NB4 (cell line): Measurements from ENCODE around the gene ADH6.
"Not testable (repeated sequence)": the region's sequence is repeated elsewhere in the genome, so short reads cannot be mapped to it uniquely, and the experiment has no call there.

Experiments
- DNase-seq: peaks from one replicate; pipeline ENCODE4 v3.0.0; 2010; ENCODE audit warnings: low read depth
- H3K4me3 ChIP-seq: one replicate; pipeline ENCODE4 v1.5.1; 2011; ENCODE audit warnings: mild to moderate bottlenecking, low read depth, low read length, moderate library complexity
- MYC ChIP-seq: IDR thresholded peaks from 2 replicates; pipeline ENCODE4 v1.6.1; 2011; ENCODE audit warnings: low read depth, low read length
- POLR2A ChIP-seq: IDR thresholded peaks from 2 replicates; pipeline ENCODE4 v1.6.1; 2011; ENCODE audit warnings: mild to moderate bottlenecking; ENCODE audit not compliant: insufficient read length; ENCODE audit errors: extremely low read depth
- TF ChIP-seq, protein P1 (sequence below): IDR thresholded peaks from 2 replicates; pipeline ENCODE4 v1.6.1; 2011; ENCODE audit warnings: low read depth, low read length
- TF ChIP-seq, protein P2 (sequence below): IDR thresholded peaks from one replicate; pipeline ENCODE4 v1.5.1; 2012; ENCODE audit warnings: low read depth, low read length

ADH6 gene

DNA sequence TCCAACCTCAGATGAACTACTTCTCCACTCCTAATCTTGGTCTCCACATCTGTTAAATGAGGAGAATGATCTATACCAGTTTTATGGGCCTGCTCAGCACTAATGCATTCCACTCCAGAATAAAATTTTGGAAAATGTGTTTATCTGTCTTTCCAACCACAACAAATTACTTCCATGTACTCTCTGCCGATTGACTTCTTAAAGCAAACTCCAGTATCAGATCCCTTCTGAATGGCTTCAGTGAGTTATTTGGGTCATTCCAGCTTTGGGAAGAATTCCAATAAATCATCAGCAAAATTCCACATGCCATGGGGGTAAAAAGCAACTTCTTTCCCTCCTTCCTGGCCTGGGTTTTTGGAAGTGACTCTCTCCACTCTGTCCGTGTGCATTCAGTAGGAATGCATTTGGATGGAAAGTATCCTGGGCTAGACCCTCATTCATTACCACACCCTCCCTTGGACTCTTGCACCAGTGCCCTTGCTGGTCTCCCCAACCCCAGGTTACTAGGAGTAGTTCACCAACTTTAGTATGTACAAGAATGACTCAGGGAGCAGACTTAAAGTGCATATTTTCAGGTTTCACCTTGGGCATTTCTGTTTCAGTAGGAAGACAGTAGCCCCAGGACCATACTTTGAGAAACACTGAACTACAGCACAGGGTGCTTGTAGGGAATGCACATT, 15.4 kb upstream of the ADH6 start:
- TF ChIP-seq, protein P1, sequence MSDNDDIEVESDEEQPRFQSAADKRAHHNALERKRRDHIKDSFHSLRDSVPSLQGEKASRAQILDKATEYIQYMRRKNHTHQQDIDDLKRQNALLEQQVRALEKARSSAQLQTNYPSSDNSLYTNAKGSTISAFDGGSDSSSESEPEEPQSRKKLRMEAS = no peak
- TF ChIP-seq, protein P2, sequence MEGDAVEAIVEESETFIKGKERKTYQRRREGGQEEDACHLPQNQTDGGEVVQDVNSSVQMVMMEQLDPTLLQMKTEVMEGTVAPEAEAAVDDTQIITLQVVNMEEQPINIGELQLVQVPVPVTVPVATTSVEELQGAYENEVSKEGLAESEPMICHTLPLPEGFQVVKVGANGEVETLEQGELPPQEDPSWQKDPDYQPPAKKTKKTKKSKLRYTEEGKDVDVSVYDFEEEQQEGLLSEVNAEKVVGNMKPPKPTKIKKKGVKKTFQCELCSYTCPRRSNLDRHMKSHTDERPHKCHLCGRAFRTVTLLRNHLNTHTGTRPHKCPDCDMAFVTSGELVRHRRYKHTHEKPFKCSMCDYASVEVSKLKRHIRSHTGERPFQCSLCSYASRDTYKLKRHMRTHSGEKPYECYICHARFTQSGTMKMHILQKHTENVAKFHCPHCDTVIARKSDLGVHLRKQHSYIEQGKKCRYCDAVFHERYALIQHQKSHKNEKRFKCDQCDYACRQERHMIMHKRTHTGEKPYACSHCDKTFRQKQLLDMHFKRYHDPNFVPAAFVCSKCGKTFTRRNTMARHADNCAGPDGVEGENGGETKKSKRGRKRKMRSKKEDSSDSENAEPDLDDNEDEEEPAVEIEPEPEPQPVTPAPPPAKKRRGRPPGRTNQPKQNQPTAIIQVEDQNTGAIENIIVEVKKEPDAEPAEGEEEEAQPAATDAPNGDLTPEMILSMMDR = no peak
- TF ChIP-seq MYC (no peak), POLR2A (no peak)

DNA sequence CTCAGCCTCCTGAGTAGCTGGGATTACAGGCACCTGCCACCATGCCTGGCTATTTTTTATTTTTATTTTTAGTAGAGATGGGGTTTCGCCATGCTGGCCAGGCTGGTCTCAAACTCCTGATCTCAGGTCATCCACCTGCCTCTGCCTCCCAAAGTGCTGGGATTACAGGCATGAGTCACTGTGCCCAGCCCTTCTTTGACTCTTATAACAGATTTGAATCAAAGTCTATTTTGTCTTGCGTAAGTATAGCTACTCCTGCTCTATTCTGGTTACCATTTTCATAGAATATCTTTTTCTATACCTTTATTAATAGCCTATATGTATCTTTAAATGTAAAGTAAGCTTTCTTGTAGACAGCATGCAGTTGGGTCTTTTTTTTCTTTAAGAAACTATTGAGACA, 14.4 kb upstream of the ADH6 start:
- H3K4me3 ChIP-seq, DNase-seq: not testable (repeated sequence)

More for the DNA sequence above, 15.4 kb upstream of the ADH6 start:
- no peak overlapping the region for H3K4me3 ChIP-seq
- no peak for DNase-seq

DNA sequence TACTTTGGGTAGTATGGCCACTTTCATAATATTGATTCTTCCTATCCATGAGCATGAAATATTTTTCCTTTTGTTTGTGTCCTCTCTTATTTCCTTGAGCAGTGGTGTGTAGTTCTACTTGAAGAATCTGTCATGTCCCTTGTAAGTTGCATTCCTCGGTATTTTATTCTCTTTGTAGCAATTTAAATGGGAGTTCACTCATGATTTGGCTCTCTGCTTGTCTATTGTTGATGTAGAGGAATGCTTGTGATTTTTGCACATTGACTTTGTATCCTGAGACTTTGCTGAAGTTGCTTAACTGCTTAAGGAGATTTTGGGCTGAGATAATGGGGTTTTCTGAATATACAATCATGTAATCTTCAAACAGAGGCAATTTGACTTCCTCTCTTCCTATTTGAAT, 9.7 kb upstream of the ADH6 start:
- DNase-seq = not testable (repeated sequence)

DNA sequence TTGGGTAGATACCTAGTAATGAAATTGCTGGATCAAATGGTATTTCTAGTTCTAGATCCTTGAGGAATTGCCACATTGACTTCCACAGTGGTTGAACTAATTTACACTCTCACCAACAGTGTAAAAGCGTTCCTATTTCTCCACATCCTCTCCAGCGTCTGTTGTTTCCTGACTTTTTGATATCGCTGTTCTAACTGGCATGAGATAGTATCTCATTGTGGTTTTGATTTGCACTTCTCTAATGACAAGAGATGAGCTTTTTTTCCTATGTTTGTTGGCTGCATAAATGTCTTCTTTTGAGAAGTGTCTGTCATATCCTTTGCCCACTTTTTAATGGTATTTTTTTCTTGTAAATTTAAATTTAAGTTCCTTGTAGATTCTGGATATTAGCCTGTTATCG, 8.6 kb upstream of the ADH6 start:
- DNase-seq, H3K4me3 ChIP-seq: not testable (repeated sequence)

More for the DNA sequence above, 9.7 kb upstream of the ADH6 start:
- H3K4me3 ChIP-seq = not testable (repeated sequence)

DNA sequence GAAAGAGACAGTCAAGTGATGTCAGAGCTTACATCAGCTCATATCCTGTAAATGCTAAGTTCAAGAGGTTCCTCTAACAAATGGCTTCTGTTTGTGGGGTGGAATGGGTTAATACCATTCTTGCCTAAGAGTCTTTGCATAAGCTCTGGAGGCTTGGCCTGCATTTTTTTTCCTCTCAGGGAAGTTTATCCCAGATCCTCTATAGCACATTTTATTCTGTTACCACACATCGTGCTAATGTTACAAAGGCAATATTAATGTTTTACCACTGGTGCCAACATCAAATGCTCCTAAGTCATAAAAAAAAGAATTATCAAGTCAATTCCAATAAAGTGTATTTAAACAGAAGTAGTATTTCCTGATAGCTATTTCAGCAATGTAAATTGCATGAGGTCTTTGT, 2.9 kb upstream of the ADH6 start:
- H3K4me3 ChIP-seq = no peak overlapping the region
- TF ChIP-seq MYC = no peak
- TF ChIP-seq, protein P1 = no peak
- TF ChIP-seq, protein P2 = no peak
- TF ChIP-seq POLR2A = no peak
- no peak for DNase-seq

DNA sequence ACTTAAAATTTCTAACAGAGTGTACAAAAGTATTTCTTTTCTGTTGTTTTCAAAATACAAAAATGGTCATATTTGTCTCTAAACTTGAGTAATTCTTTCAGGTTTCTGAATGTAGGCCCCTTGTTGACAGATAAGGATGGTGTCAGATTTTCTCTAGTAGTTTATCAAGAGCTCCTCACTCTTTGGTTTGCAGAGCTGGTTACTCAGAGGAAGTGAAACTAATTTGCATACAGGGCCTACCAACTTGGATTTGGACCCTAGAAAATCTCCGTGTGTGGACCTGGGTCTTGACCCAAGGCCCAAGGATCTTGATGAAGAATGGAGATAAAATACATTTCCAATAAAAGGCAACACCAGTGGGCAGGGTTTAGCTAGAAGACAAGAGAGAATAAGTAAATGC, 433 bp upstream of the ADH6 start:
- no peak overlapping the region for H3K4me3 ChIP-seq
- TF ChIP-seq, protein P2 = no peak
- TF ChIP-seq, protein P1 = no peak
- TF ChIP-seq MYC (no peak), POLR2A (no peak)
- no peak for DNase-seq

DNA sequence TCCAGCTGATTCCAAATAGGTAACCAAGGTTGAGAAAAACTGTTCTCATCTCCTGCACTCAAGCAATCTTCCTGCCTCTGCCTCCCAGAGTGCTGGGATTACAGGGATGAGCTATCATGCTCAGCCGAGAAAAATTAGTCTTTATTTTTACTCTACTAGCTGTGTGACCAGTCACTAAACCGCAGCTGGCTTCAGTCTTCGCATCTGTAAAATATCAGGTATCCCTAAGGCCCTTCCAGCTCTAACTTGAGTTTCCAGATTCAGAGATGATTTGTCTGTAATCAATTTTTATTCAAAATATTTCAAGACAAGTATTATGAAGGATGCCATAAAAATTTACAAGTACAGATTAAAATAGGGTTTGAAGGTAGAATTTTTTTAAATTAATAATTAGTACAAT, 3.5 kb downstream of the ADH6 start:
- DNase-seq = no peak

More for the DNA sequence above, 3.5 kb downstream of the ADH6 start:
- TF ChIP-seq, protein P1 = no peak
- TF ChIP-seq POLR2A (no peak), MYC (no peak)
- TF ChIP-seq, protein P2 = no peak
- H3K4me3 ChIP-seq = no peak overlapping the region
